Measurements from ENCODE around the gene CLEC4E. TPM values are rescaled to one million over a fixed set of nuclear protein-coding genes. Genes with fewer than 3 reads are reported as not detected.

The CLEC4E gene
- total RNA-seq, 3 donors from 2014 or later: 2.0 to 15.5 (median 2.3) TPM

GRCh38 chr12:8561011-8561410 is 20.3 kb upstream of the CLEC4E start:
- H3K4me1 ChIP-seq: no peaks in the 10 kb centered on the region
- intact Hi-C loops (cut with DNase I; ENCODE audit: low total_unique reads): no loop called here
- DNase-seq (ENCODE audit: low spot score in 2 of 2): no peak
- H3K4me3 ChIP-seq: no peak overlapping the region
- TF ChIP-seq POLR2AphosphoS5 (IDR thresholded peaks at IDR 0.05) (no peak), POLR2A (IDR thresholded peaks at IDR 0.05) (no peak)
- TF ChIP-seq, protein P1, sequence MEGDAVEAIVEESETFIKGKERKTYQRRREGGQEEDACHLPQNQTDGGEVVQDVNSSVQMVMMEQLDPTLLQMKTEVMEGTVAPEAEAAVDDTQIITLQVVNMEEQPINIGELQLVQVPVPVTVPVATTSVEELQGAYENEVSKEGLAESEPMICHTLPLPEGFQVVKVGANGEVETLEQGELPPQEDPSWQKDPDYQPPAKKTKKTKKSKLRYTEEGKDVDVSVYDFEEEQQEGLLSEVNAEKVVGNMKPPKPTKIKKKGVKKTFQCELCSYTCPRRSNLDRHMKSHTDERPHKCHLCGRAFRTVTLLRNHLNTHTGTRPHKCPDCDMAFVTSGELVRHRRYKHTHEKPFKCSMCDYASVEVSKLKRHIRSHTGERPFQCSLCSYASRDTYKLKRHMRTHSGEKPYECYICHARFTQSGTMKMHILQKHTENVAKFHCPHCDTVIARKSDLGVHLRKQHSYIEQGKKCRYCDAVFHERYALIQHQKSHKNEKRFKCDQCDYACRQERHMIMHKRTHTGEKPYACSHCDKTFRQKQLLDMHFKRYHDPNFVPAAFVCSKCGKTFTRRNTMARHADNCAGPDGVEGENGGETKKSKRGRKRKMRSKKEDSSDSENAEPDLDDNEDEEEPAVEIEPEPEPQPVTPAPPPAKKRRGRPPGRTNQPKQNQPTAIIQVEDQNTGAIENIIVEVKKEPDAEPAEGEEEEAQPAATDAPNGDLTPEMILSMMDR (IDR thresholded peaks at IDR 0.05): no peak
- H3K27me3 ChIP-seq: no peaks in the 10 kb centered on the region
- H3K36me3 ChIP-seq: no peaks in the 10 kb centered on the region
- H3K9me3 ChIP-seq: peaks cover 8 to 22% of the 10 kb centered on the region in 2 donors
- H3K27ac ChIP-seq: no peak overlapping the region

GRCh38 chr12:8559676-8560075 is 19.0 kb upstream of the CLEC4E start:
- Histone ChIP-seq H3K4me3 (no peak overlapping the region), H3K4me1 (no peaks in the 10 kb centered on the region), H3K36me3 (no peaks in the 10 kb centered on the region), H3K27me3 (no peaks in the 10 kb centered on the region), H3K27ac (no peak overlapping the region), H3K9me3 (peaks cover 8 to 22% of the 10 kb centered on the region in 2 donors)
- no peak for DNase-seq (ENCODE audit: low spot score in 2 of 2)
- TF ChIP-seq POLR2AphosphoS5 (IDR thresholded peaks at IDR 0.05) (no peak), POLR2A (IDR thresholded peaks at IDR 0.05) (no peak)
- TF ChIP-seq, protein P1 (IDR thresholded peaks at IDR 0.05): no peak
- intact Hi-C loops (cut with DNase I; ENCODE audit: low total_unique reads): loop anchor here (5.0 kb wide), 1 partner anchor 318 kb away; no protein-coding TSS in a partner anchor

DNA sequence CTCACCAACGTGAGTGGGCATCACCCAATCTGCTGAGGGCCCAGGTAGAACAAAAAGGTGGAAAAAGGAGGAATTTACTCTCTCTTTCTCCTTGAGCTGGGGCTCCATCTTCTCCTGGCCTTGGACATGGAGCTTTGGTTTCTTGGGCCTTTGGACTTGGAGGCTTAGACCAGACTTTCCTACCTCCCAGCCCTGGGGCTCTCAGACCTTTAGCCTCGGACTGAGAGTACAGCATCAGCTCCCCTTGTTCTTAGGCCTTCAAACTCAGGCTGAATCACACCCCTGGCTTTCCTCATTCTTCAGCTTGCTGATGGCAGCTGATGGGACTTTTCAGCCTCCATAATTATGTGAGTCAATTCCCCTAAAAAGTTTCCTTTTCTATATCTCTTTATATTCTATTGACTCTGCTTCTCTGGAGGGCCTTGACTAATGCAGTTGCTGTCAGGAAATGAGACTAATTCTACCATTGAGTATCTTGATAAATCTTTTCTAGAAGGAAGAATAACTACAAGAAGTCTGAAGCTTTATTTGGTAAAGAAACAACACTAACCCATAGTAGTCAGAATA is 15.9 kb upstream of the CLEC4E start:
- intact Hi-C loops (cut with DNase I; ENCODE audit: low total_unique reads): loop anchor here (5.0 kb wide), 1 partner anchor 321 kb away; no protein-coding TSS in a partner anchor
- no peaks in the 10 kb centered on the region for H3K4me1 ChIP-seq
- H3K27ac ChIP-seq: no peak overlapping the region
- no peak overlapping the region for H3K4me3 ChIP-seq
- TF ChIP-seq POLR2AphosphoS5 (IDR thresholded peaks at IDR 0.05): no peak
- no peak for TF ChIP-seq POLR2A (IDR thresholded peaks at IDR 0.05)
- TF ChIP-seq, protein P1 (IDR thresholded peaks at IDR 0.05): no peak
- H3K27me3 ChIP-seq: no peaks in the 10 kb centered on the region
- no peaks in the 10 kb centered on the region for H3K9me3 ChIP-seq
- no peaks in the 10 kb centered on the region for H3K36me3 ChIP-seq
- no peak for DNase-seq (ENCODE audit: low spot score in 2 of 2)

DNA sequence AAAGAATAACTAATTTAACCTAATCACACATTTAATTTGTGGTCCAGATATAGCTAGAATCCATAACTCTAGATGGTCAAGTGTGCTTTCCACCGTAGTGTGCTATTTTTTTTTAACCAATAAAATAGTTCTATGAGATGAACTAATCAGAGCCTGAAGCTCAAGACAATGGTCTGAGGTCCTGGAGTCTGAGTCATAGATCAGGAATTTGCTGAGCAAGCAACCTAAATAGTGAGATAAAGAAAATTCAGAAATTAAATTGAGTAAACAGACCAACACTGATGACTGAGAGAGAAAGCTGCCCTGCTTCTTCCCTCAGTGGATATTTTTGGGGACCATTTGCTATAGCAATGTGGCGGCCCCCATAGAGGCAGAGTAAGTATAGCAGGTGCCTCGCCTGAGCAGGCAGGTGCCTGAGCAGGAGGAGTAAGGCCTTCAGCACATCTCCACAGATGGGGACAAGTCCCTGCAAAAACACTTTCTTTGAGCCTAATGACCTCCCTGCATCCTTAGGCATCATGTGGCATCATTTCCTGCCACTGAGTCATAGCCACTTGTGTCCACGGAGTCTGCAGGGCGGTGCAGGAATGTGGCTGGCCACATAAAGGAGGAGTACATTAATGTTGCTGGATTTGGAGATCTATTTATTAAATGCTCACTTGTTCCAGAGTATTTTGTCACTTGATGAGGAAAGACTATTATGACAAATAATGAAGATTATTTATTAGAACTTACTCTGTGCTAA is 13.9 kb upstream of the CLEC4E start:
- no peak for TF ChIP-seq POLR2AphosphoS5 (IDR thresholded peaks at IDR 0.05)
- no peak for TF ChIP-seq POLR2A (IDR thresholded peaks at IDR 0.05)
- TF ChIP-seq, protein P1 (IDR thresholded peaks at IDR 0.05): no peak
- no peaks in the 10 kb centered on the region for H3K36me3 ChIP-seq
- no peak for DNase-seq (ENCODE audit: low spot score in 2 of 2)
- intact Hi-C loops (cut with DNase I; ENCODE audit: low total_unique reads): loop anchor here (5.0 kb wide), 1 partner anchor 323 kb away; no protein-coding TSS in a partner anchor
- H3K4me3 ChIP-seq: no peak overlapping the region
- no peaks in the 10 kb centered on the region for H3K27me3 ChIP-seq
- no peaks in the 10 kb centered on the region for H3K9me3 ChIP-seq
- H3K4me1 ChIP-seq: no peaks in the 10 kb centered on the region
- H3K27ac ChIP-seq: no peak overlapping the region

DNA sequence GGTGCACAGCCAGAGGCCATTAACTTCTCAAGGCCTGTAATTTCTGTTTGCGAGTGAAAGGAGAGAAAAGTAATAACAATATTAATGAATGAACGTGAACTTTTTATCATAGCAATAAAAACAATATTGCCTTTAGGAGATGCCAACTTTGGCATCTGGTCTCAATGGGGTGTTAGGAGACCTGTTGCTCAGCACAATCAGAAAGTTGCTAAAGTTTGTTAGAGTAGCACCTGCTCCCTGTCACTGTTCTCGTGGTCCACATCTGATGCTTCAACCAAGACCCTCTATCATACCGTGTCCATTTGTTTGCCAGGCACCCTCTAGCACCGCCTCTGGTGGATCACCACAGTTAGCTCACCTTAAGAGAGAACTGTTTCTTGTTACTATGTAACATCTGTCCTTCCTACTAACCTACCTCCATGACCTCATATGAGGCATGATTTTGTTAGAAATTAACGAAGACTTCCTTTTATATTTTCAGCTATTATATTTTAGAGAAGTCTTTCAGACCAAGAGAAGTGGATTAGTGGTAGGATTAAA is 12.5 kb upstream of the CLEC4E start:
- Histone ChIP-seq H3K36me3 (no peaks in the 10 kb centered on the region), H3K4me3 (no peak overlapping the region), H3K4me1 (no peaks in the 10 kb centered on the region), H3K27ac (no peak overlapping the region), H3K9me3 (no peaks in the 10 kb centered on the region), H3K27me3 (no peaks in the 10 kb centered on the region)
- TF ChIP-seq, protein P1 (IDR thresholded peaks at IDR 0.05): no peak
- TF ChIP-seq POLR2A (IDR thresholded peaks at IDR 0.05) (no peak), POLR2AphosphoS5 (IDR thresholded peaks at IDR 0.05) (no peak)
- no peak for DNase-seq (ENCODE audit: low spot score in 2 of 2)
- intact Hi-C loops (cut with DNase I; ENCODE audit: low total_unique reads): no loop called here
